ENCODE results near the gene BST2.

DNA sequence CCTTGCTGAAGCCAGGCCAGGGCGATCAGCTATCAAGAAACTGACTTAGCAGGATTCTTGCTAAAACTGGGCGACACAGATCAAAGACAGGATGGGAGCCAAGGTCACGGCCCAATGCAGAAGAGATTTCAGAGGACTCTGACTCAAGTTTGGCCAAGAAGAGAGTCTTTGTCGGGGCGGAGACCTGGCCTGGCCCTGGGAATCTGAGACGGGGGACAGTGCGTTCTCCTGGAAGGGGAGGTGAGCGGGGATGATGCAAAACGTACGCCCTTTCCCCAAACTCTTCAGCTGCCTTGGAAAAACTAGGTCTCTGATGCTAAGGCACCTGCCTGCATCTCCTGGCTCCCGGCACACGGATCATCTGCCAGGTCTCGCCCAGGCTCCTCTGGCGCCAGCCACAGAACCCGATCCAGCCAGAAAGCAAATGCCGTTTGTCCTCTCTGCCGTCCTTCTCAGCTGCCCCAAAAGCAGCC, 24.2 kb upstream of the BST2 start:
- no peak for TF ChIP-seq POLR2AphosphoS5 (IDR thresholded peaks at IDR 0.05; ENCODE audit: low read depth)
- TF ChIP-seq, protein P1, sequence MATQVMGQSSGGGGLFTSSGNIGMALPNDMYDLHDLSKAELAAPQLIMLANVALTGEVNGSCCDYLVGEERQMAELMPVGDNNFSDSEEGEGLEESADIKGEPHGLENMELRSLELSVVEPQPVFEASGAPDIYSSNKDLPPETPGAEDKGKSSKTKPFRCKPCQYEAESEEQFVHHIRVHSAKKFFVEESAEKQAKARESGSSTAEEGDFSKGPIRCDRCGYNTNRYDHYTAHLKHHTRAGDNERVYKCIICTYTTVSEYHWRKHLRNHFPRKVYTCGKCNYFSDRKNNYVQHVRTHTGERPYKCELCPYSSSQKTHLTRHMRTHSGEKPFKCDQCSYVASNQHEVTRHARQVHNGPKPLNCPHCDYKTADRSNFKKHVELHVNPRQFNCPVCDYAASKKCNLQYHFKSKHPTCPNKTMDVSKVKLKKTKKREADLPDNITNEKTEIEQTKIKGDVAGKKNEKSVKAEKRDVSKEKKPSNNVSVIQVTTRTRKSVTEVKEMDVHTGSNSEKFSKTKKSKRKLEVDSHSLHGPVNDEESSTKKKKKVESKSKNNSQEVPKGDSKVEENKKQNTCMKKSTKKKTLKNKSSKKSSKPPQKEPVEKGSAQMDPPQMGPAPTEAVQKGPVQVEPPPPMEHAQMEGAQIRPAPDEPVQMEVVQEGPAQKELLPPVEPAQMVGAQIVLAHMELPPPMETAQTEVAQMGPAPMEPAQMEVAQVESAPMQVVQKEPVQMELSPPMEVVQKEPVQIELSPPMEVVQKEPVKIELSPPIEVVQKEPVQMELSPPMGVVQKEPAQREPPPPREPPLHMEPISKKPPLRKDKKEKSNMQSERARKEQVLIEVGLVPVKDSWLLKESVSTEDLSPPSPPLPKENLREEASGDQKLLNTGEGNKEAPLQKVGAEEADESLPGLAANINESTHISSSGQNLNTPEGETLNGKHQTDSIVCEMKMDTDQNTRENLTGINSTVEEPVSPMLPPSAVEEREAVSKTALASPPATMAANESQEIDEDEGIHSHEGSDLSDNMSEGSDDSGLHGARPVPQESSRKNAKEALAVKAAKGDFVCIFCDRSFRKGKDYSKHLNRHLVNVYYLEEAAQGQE (IDR thresholded peaks at IDR 0.05; ENCODE audit: insufficient replicate concordance, low read depth) = no peak

All from HL-60 (cell line).